Mucosa of stomach (tissue), 1 donor: ENCODE results near the gene FUBP1.

ENCODE experiments used
- H3K27me3 ChIP-seq: one replicate; pipeline ENCODE4 v1.7.0; 2013; ENCODE audit warnings: mild to moderate bottlenecking, low read length; ENCODE audit not compliant: control insufficient read depth, insufficient read depth
- H3K36me3 ChIP-seq: one replicate; pipeline ENCODE4 v1.7.0; 2013; ENCODE audit warnings: low read length; ENCODE audit not compliant: control insufficient read depth, insufficient read depth
- H3K4me1 ChIP-seq: one replicate; pipeline ENCODE4 v1.7.0; 2013; ENCODE audit warnings: mild to moderate bottlenecking, low read length; ENCODE audit not compliant: control insufficient read depth, insufficient read depth
- H3K4me3 ChIP-seq: one replicate; pipeline ENCODE4 v1.7.0; 2013; ENCODE audit warnings: low read length
- H3K9ac ChIP-seq: one replicate; pipeline ENCODE4 v1.7.0; 2013; ENCODE audit warnings: mild to moderate bottlenecking, low read length, moderate library complexity
- H3K9me3 ChIP-seq: one replicate; pipeline ENCODE4 v1.7.0; 2013; ENCODE audit warnings: mild to moderate bottlenecking, low read length, moderate library complexity; ENCODE audit not compliant: control insufficient read depth
- donor health status: Pancreatic carcinoma.

Gene FUBP1

GRCh38 chr1:77899647-77900320, 79.1 kb downstream of the FUBP1 start:
- Histone ChIP-seq H3K9ac (no peak overlapping the region), H3K4me3 (no peak overlapping the region), H3K9me3 (no peaks in the 10 kb centered on the region), H3K36me3 (no peaks in the 10 kb centered on the region), H3K27me3 (no peaks in the 10 kb centered on the region), H3K4me1 (no peaks in the 10 kb centered on the region)
